Measurements from ENCODE around the gene SULF2.

SULF2 gene

DNA sequence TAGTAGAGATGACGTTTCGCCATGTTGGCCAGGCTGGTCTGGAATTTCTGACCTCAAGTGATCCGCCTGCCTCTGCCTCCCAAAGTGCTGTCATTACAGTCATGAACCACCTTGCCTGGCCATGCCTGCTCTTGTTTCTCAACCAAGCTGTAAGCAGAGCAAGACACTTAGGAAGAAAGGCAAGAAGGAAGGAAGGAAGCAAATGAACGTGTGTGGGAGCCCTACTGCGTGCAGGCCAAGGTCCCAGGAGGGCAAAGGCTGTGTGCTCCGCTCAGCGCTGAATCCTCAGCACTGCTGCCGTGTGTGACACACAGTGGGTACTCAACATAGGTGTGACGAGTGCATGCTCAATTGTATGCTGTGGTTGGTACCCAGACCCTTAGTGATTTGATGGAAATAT, 47.4 kb downstream of the SULF2 start:
- DNase-seq (ENCODE audit: low read depth in 2 of 2), result no peak

DNA sequence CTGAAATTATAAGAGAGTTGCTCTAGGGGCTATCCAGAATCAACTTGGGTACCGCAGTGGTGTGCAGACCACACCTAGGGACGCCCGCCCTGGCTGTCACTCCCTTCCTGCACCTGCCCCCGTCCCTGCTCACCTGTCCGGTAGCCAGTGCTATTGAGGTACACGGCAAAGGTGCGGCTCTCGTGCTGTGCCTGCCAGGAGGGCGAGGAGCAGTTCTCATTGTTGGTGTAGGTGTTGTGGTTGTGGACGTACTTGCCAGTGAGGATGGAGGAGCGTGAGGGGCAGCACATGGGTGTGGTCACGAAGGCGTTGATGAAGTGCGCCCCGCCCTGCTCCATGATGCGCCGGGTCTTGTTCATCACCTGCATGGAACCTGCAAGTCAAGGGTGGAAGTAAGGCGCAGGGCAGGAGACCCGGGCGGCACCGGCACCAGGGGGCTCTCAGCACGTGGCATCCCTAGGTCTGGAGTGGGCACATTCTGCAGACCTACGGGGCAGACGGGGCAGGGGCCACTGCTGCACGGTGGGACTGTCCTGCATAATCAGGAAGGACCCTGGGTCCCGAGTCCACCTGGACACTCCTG, 48.6 kb downstream of the SULF2 start:
- DNase-seq (ENCODE audit: low read depth in 2 of 2), result no peak

DNA sequence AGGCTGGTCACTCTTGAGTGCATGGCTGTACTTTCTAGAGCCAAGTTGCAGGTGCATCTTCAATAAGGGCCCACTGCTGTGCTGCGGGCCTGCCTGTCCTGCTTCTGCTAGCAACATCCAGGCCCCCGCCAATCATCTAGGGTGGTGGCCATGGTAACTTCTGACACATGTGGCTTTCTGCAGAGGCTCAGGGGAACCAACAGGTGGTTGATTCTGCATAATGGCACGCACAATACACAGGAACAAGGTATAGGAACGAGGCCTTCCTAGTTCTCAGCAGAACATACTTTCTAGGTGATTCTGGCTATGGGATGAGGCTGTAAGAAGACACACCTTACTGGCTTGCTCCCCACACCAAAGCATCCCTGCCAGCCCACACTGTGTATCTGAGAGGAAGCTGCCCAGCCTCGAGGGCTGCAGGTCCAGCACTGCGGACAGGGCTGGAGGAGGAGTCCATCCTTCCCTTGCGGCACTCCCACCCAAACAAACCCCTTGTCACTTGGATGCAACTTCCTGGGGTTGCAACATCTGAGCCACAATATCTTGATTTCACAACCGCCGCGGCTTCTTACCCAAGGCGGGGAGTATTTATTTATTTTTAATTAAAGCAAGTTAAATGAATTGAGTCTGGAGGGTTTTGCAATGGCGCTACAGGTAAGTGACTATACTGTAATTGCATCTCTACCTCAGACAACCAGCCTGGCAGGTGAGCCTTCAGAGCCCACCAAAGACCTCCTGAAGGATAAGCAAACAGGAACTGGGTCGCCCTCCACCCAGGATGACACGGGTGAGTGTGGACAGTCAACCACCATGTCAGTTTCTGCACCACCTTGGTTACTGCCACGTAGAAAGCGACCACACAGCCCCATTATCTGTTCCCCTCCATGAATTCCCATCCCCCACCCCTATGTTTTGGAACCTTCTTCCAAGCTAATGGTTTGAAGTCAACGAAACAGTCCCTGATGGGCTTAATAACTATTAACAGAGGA, 49.6 kb downstream of the SULF2 start:
- no peak for DNase-seq (ENCODE audit: low read depth in 2 of 2)

DNA sequence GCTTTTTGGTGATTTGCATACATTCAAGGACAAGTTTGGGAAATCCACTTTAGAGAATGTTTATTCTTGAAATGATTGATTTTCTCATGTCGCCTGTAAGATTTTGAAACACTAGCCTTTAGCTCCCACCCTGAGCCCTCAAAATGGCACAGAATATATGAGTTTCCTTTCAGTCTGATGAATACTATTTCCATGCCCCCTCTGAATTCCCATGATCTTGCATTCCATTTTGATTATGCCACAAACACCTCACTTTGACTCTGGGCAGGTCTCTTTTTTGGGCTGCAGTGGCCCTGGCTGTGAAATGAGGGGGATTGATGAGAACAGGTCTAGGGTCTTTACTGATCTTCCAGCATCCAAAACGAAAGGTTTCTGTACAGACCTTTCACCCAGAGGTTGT, 50.4 kb downstream of the SULF2 start:
- DNase-seq (ENCODE audit: low read depth in 2 of 2), result no peak

DNA sequence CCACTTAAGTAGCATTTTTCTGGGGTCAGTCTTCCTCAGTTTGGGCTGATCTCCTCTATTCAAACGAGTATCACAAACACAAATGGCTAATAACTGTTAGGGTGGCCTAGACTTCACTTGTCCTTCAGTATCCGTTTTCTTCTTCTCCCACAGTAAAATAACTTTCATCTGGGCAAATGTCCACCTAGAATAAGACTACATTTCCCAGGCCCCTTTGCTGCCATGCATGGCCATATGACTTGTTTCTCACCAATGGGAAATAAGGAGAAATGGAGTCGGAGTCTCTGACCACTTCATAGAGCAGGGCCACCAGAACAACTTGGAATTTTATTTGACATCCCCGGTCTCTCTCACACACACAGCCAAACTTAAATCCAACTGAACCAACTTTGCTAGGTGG, 51.4 kb downstream of the SULF2 start:
- no peak for DNase-seq (ENCODE audit: low read depth in 2 of 2)

DNA sequence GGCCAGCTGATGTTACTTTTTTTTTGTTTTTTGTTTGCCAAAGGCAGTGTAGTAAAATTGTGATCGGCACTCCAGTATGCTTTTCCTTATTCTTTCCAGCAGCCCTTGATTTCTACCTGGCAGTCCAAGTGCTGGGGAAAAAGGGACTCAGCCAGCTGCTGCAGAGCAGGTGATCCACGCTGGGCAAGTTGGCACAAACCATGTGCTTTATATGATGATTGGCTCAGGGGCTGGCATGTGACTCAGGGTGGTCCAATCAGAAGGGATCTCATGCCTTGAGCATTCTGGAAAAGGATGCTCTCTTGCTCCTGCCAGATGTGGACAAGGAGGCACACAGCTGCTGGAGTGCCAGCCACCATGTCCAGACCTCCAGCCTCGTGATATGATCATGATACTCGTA, 54.5 kb downstream of the SULF2 start:
- no peak for DNase-seq (ENCODE audit: low read depth in 2 of 2)

DNA sequence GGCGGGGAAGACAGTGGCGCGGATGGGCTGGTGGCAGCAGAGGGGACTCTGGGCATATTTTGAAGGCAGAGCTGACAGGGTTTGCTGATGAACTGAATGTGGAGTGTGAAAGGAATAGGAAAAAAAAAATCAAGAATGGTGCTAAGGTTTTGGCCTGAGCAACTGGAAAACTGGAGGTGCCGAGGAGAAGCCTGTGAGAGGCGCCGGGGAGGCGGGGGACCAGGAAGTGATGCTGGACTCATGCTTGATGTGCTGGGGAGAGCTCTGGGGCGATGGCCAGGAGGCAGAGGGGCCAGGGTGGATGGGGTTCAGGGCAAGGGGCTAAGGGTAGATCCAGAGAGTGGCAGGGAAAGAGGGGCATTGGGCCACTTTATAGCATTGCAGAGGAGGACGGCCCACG, 55.8 kb downstream of the SULF2 start:
- no peak for DNase-seq (ENCODE audit: low read depth in 2 of 2)

DNA sequence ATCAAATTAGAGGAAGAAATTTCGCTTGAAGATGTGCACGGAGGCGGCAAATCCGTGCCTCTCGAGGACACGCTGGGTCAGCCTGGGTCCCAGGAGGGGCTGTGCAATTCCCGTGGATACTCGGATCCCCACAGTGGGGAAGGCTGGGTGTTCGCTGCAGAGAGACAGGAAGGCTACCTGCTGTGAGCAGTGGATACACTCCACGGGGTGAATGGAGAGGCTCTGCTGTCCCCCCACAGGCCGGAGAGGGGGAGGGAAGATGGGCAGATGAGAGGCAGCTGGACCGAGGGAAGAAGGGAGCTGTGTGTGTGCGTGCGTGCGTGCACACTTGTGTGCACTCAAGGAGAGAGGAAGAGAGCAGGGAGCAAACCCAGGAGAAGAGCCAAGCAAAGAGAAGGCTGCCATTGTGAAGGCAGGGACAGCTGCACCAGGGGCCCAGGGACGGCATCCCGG, 57.3 kb downstream of the SULF2 start:
- DNase-seq (ENCODE audit: low read depth in 2 of 2), result no peak

DNA sequence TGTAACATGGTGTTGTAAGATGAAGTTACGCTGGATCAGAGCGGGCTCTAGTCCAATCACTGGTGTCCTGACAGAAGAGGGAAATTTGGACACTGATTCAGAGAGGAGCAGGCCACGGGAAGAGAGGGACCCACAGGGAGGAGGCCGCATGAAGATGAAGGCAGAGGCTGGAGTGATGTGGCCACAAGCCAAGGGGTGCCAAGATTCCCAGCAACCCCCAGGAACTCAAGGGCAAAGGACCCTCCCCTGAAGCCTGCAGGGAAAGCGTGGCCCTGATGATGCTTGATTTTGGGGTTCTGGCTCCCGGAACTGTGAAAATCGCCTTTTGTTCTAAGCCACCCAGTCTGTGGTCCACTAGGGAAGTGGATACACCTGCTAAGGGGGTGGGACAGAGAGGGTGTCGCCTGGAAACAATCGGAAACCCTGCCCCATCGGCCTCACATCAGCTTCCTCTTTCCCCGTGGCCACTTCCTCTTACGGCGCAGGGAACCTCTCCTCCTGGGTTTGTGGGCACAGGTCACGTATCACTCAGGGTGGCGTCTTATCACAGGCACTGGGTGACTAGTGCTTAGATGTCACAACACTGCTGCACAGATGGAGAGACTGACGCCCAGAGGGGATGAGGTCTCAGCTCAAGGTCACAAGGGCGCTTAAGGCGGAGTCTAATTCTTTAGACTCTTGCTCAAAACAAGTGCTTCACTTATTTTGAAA, 58.0 kb downstream of the SULF2 start:
- peak; percentile 61 to 70 for DNase-seq (ENCODE audit: low read depth in 2 of 2)

DNA sequence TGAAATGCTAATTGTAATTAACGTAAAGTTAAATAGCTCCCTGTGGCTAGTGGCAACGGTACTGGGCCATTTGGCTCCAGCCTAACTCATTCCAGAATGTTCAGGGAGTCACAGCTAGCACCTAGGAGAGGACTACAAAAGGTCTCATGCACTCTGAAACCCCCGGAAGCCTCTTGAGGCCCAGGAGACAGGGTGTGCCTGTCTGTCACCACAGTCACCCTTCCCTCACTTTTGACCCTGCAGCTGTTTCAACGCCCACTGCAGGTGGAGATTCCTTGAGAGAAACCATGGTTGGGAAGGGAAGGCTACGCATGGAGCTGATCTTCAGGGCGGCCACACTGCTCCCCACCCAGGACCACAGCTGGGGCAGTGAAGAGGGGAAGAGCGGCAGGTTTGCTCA, 58.6 kb downstream of the SULF2 start:
- DNase-seq (ENCODE audit: low read depth in 2 of 2), result no peak

DNA sequence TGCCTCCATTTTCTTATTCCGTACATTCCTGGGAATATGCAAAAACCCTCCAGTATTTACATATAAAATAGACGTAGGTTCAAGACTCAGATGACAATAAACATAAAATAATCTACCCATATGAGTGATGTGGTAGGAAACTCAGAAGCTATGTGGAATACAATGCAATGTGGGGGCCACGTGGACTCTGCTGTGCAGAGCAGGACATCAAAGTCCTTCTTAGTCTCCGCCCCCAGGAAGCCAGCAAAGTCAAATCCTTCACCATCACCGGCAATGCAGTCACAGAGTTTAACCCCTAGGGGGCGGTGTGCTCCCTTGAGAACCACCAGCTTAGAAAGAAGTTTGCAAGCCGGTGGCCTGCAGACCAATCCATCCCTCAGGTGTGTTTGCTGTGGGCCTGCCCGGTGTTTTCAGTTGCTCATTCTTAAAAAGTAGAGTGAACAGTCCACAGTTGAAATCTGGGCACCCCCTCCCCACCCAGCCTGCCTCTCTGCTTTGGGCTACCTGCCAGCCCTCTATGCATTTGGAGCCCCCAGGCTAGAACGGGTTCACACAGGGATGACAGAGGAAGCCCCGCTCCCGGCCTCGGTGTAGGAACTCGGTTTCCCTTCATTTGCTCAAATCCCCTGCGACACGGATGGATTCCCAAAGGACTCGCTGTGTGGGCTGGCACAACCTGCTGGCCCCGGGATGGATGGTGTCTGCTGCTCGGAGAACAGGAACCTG, 59.9 kb downstream of the SULF2 start:
- DNase-seq (ENCODE audit: low read depth in 2 of 2), result peak; percentile 69 to 70

DNA sequence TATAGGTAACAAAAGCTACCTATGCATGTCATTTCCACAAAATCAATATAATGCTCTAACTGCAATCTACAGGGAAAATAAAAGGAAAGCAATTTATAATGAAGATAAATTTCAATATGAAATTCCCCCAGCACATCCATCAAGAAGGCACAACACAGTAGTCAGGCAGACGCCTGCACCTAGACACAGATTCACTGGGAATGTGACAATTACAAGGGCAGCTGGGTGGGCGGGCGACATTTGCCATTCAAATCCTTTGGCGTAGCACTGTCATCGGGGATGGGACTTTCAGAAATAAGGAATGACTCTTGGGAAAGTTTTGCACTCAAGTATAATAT, 60.4 kb downstream of the SULF2 start:
- no peak for DNase-seq (ENCODE audit: low read depth in 2 of 2)

DNA sequence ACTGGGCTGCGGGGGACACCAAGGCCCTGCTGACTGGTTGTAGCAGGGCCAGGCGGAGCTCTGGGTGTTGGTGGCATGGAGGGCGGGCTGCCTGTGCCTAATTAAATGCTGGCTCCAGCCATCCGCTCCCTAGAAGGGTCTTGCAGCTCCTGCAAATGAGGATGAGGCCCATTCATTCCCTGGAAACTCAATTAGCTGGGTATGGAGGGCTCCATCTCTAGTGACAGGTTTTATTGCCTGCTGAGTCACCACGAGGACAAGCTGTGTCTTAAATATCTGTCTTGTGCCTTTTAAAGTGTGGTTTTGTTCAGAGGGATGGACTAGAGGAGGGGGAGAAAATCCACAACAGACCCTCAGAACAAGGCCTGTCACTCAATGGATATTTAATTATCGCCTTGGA, 60.9 kb downstream of the SULF2 start:
- DNase-seq (ENCODE audit: low read depth in 2 of 2), result no peak

DNA sequence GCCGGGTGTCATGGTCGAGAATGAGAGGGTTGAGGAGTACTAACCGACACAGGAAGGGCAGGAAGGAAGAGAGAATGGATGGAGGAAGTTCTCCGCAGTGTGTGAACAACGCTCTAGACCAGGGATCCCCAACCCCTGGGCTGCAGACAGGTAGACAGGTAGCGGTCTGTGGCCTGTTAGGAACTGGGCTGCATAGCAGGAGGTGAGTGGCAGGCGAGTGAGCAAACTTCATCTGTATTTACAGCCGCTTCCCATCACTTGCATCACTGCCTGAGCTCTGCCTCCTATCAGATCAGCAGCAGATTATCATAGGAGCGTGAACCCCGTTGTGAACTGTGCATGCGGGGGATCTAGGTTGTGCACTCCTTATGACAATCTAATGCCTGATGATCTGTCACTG, 62.0 kb downstream of the SULF2 start:
- DNase-seq (ENCODE audit: low read depth in 2 of 2), result no peak

DNA sequence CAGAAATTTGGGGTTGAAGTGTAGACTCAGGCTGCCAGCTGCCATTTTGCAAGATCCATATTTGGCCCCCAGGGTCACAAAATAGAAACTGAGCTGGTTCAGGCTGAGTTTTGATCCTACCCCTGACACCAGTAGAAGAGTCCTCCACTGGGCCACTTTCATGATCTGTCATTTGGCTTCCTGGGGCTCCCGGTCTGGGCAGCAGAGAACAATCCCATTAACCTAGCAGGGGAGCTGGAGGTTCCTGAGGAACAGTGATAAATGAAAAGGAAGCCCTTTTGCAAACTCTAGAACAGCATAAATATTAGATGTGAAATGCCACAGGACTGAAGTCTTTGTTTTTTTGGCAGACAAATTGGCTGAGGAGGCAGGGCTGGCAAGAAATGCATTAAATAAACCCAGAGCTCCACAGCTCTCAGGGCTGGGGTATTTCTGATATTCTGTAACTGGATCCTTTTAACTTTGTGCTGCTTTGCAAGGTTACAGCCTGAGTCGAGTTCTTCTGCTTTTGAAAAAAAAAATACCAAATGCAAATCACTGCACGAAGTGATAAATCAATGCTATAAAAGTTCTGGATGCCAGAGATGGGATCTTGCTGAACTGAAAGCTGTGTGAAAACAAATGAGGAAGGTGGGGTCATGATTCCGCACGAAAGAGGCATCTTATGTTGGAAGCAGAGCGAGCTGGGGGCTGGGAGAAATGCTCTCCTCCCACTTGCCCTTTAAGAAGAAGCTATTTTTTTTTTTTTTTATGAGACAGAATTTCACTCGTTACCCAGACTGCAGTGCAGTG, 64.4 kb downstream of the SULF2 start:
- DNase-seq (ENCODE audit: low read depth in 2 of 2), result no peak

DNA sequence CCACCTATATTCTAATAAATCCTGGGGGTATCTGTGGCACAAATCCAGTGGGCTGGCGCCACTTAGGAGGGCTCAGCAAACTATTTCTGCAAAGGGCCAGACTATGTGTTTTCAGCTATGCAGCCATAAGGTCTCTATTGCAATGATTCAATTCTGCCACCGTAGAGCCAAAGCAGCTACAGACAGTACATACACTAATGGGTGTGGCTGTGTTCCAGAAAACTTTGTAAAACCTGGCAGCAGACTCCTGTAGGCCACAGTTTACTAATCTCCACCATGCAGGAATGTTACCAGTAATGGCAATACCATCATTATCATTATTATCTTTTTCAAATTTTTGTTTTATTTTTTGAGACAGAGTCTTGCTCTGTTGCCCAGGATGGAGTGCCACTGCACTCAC, 65.7 kb downstream of the SULF2 start:
- no peak for DNase-seq (ENCODE audit: low read depth in 2 of 2)

DNA sequence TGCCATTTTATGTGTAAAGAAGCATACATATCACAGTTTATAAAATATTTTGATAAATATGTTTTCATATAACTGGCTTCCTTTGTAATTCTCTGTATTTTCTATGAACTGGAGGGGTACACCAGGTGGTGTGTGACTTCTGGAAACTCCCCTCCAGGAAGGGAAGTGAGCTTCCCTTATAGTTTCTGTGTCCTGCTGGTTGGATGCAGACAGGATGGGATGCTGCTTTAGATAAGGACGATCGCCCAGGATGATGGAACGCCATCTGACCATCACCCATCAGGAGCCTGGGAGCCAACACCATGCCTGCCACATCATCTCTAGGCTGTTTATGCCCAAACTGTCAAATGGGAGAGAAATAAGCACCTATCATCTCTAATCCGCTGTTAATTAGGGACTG, 66.1 kb downstream of the SULF2 start:
- DNase-seq (ENCODE audit: low read depth in 2 of 2), result no peak

DNA sequence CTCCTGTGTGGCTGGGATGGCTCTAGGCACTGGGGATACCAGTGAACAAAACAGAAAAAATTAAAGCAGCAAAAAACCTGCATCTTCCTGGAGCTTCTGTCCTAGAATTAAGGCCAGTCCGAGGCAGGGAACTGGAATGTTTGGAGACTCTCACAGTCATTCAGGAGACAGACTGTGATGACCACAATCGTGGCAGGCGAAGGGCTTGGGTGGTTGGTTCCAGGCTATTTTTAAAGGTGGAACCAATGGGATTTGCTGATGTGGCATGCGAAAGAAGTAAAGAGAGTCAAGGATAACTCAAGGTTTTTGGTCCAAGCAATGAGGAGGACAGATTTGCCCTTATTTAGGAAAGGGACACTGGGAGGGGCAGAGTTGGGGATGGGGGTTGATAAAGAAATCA, 66.9 kb downstream of the SULF2 start:
- no peak for DNase-seq (ENCODE audit: low read depth in 2 of 2)

DNA sequence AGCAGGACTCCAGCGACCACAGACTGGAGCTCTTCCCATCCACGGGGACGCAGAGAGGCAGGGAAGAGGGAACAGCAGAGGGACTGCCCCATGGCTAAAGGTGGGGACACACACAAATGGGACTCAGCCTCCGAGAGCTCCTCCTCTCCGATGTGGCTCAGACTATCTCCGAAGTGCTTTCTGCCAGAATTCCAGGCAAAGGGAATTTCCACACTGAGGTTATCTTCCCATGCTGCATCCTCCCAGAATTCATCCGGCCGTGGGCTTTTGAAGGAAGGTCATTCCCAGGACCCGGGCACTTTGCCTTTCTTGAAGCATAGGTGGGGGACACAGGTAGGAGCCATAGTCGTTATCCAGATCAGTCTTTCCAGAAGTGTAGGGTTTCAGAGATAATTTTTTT, 67.9 kb downstream of the SULF2 start:
- no peak for DNase-seq (ENCODE audit: low read depth in 2 of 2)

DNA sequence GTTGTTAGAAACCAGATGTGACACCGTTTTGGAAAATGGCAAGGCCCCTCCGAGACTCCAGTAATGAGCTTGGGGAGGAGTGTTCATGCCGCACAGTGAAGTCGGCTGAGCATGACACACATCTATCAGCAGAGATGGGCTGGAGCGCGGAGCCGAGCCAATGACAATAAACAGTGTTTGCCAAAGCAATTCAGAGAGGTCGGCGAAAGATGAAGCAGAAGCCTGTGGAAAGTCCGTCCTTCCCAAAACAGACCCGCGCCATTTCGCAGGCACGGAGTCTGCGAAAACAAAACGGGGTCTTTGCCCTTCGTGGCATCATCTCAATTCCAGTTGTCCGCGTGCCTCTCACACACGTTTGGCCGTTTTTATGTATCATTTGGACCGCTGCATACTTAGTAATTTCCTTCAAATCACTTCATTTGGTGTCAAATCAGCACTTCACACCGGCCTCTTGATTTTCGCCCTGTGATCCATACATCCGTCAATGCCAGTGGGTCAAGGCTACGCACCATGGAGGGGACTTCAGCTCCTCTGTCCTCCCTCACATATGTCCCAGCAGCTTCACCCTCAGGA, 71.3 kb downstream of the SULF2 start:
- no peak for DNase-seq (ENCODE audit: low read depth in 2 of 2)

DNA sequence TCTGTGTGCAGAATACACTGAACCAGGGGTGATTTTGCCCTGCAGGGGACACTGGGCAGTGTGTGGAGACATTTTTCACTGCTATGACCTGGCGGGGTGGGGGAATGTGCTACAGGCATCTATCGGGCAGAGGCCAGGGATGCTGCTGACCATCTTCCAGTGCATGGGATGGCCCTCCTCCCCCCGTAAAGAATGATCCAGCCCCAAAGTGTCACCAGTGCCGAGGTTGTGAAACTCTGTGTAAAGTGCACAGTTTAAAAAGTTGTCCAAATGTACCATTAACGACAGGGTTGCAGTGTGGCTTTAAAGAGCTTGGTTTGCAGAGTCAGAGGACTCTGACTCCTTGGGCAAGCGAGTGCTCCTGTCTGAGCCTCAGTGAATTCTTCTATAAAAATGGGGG, 72.1 kb downstream of the SULF2 start:
- no peak for DNase-seq (ENCODE audit: low read depth in 2 of 2)
